GM23248 (cell line): ENCODE data around the gene NLRP7.

ENCODE experiments used
- EZH2 ChIP-seq: fragments of 200-600 bp; sonication (generic); IDR thresholded peaks from 2 replicates; pipeline ENCODE4 v1.6.1; 2018; ENCODE audit warnings: antibody characterized with exemption, mild to moderate bottlenecking; ENCODE audit not compliant: insufficient read depth, poor library complexity, severe bottlenecking
- EZH2phosphoT487 ChIP-seq: fragments of 200-600 bp; sonication (generic); IDR thresholded peaks from 2 replicates; pipeline ENCODE4 v1.6.1; 2018; ENCODE audit warnings: antibody characterized with exemption, moderate library complexity, mild to moderate bottlenecking, low read depth; ENCODE audit not compliant: insufficient read depth

GRCh38 chr19:54875506-54875905 lies 71.8 kb downstream of the NLRP7 start:
- TF ChIP-seq EZH2phosphoT487 (no peak), EZH2 (no peak)
